ENCODE measurements around the gene PI4K2A. TPM values are rescaled to one million over a fixed set of nuclear protein-coding genes. Genes with fewer than 3 reads are reported as not detected.

Gene PI4K2A
- polyA plus RNA-seq (2013, experiment 1 of 2; ENCODE audit: insufficient read length): 23.2 TPM
- polyA plus RNA-seq (2013, experiment 2 of 2; ENCODE audit: insufficient read length): 22.6 TPM

DNA sequence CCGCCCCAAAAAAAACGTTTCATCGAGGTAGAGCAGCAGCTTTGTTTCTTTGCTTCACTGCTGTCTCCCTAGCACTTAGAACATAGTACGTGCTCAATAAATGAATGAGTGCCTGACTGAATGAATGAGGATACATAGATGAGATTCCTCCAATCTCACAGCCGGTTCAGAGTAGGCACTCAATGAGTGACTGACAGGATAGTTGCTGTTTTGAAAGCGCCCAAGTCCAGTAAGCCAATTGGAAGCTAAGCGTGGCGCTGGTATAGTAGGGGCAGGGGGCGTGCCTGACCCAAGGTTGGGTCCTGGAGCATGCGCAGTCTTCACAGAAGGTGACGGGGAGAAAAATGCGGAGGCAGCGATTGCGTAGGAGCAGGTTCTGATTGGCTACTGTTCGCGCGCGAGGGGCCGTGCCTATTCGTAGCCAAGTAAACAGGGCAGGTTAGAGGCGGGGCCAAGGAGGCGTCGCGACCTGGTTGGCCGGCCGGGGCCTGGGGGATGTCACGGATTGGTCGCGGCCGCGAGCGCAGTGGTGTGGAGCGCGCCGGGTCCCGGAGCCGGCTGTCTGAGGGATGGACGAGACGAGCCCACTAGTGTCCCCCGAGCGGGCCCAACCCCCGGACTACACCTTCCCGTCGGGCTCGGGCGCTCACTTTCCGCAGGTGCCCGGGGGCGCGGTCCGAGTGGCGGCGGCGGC lies at the start of gene PI4K2A:
TSS of gene PI4K2A (plus strand) at position 498 of the 694 bp plus-strand sequence. CDS start at position 570, 72 bp downstream.
- DNase-seq: peak; percentile 99

DNA sequence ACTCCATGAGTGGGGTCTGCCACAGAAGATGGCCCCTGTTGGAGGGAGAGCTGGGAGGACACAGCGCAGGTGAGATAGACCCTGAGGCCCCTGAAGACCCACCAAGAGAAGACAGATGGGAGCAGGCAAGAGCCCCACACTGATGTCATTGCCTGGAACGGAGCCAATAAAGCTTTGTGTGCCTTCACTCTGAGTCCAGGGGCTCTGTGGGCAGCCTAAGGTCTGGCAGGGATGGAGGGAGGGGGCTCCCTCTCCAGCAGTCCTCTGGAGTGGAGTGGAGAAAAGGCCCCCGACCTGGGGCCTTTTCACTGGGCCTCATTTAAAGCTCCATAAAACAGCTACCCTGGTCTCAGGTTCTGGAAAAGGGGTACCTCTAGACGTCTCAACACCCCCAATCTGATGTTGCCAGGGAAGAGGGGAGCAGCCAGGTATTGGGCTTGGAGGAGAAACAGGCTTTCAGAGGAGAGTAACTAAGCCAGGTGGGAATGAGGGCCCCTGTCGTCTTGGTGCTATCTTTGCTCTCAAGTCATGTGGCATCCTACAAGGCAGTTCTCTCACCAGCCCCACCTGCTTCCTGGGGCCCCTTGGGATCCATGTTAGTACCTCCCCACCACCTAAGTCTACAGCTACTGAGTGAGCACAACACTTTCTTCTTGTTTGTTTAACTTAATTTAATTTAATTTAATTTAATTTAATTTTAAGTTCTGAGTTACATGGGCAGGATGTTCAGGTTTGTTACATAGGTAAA lies 49.5 kb upstream of the PI4K2A start:
- no peak for DNase-seq

DNA sequence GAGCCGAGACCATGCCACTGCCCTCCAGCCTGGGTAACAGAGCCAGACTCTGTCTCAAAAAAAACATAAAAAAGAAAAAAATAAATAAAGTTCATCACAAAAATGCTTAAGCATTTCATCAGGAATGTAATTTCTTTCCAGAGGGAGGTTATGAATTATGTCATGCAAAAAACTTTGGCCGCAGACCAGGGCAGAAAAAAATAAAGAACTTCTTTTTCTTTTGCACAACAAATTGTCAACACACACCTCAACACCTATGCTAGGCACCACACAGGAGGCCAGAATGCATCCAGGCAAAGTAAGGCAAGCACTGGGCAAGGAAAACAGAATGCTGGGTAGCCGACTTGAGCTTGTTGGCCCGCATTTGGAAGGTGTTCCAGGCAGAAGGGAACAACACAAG lies 47.0 kb upstream of the PI4K2A start:
- peak; percentile 18 for DNase-seq

- peak; percentile 80 for DNase-seq
Observed at GRCh38 chr10:97596101-97597082, 44.1 kb upstream of the PI4K2A start.

DNA sequence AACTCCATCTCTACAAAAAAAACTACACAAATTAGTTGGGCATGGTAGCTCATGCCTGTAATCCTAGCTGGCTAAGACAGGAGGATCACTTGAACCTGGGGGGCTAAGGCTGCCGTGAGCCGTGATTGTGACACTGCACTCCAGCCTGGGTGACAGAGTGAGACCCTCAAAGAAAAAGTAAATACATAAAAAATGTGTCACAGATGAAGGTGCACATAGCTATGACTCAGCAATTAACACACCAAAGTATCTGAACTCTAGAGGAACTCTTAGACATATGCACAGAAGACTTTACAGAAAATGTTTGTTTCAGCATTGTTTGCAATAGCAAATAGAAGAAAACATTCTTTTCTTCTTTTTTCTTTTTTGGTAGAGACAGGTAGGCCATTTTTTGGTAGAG lies 42.7 kb upstream of the PI4K2A start:
- no peak for DNase-seq

DNA sequence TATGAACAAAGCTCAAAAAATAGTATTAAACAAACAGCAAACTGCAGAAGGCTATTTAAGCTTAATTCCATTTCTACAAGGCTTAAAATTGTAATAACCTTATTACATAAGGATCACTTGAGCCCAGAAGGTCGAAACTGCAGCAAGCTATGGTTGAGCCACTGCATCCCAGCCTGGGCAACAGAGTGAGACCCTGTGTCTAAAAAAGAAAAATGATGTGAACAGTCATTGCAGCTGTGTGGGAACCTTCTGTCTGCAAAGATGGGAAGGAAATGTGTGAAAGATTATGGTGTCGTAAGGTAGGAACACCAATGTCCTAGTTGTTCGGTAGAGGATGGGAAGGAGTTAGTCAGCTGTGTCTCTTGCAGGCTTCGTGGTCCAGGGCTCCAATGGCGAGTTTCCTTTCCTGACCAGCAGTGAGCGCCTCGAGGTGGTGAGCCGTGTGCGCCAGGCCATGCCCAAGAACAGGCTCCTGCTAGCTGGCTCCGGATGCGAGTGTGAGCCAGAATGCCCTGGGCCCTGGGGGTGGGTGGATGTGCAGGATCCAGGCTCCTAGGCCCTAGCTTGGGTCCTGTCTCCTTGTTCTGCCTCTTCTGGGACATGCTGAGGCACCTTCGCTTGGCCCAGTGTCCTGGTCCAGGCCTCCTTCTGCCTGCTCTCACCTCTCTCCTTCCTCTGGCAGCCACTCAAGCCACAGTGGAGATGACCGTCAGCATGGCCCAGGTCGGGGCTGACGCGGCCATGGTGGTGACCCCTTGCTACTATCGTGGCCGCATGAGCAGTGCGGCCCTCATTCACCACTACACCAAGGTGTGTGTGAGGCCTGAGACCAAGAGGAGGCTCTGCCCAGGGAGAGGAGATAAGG lies 41.8 kb upstream of the PI4K2A start:
- DNase-seq: no peak

DNA sequence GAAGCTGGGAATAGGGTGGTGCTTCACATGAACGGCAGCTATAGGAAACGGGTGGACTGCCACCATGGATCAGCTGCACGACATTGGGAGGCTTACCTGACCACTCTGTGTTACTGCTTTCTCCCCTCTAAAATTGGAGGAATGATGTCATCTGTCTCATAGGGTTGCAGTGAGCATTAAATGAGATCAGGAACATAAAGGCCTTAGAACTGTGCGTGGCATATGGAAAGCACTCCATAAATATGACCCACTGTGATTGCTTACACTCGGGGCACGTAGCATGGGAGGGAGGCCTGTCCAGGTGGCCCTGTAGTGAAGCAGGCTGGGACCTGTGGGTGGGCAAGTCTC lies 41.2 kb upstream of the PI4K2A start:
- DNase-seq: no peak

DNA sequence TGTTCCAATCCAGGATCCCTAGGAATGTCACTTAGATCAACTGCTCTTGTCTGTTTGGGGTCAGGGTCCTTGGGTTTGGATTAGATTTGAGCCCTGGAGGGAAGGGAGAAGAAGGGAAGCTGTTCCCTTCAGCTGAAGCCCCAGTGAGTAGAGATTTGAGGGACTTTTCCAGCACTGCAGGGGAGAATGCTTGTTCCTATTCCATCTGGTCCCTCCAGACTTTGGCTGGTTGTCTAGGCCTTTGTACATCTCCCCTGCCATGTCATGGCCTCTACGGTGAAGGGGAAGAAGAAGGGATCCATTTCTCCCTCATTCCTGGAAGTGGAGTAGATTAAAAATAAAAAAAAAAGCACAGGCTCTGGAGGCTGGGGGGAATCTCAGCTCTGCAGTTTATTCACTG lies 39.9 kb upstream of the PI4K2A start:
- no peak for DNase-seq

DNA sequence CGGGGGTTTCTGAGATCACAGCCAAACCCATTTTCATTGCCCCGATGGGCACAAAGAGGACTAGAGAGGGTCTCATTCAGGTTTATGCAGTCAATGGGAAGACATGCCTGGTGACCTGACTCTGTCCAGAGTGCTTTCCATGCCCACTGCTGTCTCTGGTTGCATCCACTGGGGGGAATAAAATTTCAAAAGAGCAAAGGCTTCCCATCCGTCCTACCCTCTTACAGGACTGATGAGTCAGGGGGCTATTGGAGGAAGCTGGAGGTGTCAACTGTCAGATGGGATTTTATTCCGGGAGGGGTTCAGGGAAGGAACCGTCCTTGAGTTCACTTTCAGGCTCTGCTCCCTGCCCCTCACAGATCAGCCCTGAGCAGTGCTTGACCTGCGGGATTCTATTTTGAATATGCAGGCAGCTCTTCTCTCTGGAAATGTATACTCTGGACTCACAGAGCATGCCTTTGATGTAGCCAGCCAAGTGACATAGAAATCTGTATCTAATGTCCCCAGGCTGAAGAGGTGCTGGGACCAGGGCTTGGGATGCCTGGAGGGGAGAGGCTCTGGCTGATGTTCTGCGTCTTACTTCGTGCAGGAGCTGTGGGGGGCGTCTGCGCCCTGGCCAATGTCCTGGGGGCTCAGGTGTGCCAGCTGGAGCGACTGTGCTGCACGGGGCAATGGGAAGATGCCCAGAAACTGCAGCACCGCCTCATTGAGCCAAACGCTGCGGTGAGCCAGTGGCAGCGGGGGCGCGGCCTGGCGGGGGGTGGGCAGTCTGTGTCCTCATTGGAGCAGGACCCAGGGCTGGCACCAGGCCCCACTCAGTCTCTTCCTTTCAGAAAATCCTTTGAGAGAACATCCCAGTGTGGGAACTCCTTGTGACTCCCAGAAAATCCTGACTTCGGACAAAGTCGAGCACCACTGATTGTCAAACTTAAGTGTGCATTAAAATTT lies 38.9 kb upstream of the PI4K2A start:
- DNase-seq: no peak

DNA sequence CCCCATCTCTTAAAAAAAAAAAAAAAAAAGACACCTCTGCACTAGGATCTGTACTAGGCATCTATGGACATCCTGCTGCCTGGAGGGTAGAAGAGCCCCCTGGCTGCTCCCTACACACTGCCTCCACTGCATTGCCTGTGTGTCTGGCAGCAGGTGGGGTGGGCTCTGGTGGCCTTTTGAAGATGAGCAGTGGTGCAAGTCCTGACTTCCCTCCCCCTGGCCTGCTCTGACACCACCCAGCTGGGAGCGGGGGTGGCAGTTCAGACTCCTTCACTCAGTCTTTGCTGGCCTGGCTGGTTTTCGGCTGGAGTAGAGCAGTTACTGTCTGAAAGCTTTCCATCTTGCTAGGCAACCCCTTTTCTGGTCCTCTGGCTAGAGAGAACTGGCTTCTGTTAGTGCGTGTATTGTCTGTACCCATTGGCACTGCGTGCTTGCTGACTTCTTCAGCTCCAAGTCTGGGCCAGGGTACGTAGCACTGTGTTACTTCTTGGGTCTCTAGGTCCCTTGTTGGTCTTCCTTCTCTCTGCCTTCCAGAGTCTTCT lies 33.3 kb upstream of the PI4K2A start:
- no peak for DNase-seq

DNA sequence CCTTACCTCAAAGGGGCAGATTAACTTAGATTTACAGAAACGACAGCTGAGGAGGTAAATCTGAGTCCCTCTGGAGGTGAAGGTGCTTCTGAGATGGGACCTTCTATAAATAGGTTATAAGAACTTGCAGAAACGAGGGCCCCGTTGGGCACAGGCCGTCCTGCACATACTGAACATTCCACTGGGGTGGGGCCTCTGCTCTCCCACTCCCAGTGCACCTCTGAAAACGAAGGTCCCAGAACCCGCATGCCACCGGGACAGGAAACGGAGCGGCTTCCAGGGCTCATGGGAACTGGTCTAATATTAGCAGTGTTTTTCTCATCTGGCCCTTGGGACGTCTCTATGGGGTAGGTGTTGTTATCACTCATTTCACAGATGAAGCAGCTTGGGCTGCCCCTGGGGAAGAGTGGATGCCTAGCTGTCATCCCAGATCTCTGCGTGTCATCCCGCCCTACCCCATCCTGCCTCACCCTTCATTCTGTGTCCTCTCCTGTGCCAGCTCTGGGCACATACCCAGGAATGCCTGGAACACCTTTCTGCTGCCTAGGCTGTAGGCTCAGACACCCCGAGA lies 31.4 kb upstream of the PI4K2A start:
- no peak for DNase-seq

DNA sequence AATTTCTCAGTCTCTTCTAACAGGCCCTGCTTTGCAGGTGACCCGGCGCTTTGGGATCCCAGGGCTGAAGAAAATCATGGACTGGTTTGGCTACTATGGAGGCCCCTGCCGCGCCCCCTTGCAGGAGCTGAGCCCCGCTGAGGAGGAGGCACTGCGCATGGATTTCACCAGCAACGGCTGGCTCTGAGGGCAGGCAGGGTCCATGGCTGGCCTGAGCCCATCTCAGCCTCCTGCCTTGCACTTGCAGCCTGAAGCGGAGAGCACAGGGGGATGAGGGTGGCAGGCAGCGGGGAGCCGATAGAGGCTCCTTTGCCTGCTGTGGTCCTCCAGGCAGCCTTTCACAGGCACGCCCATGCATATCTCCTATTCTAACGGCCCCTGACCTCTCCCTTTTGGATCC lies 29.0 kb upstream of the PI4K2A start:
- DNase-seq: no peak

DNA sequence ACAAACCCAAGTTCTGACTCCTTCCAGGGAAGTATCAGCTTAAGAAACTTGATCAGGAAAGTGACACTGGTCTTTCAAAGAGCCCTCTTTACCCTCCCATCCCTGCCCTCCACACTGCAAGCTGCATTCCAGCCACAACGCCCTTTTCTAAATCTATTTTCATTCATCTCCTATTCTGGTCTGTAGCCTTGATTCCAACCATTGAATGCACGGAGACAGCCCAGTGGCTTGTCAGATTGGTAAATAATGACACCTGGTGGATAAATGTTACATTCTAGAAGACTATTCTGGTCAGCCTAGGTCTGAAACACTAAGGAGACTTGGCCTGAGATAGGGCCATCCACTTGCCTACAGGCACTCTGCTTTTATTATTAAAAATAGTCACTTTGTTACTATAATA lies 28.1 kb upstream of the PI4K2A start:
- DNase-seq: peak; percentile 45

DNA sequence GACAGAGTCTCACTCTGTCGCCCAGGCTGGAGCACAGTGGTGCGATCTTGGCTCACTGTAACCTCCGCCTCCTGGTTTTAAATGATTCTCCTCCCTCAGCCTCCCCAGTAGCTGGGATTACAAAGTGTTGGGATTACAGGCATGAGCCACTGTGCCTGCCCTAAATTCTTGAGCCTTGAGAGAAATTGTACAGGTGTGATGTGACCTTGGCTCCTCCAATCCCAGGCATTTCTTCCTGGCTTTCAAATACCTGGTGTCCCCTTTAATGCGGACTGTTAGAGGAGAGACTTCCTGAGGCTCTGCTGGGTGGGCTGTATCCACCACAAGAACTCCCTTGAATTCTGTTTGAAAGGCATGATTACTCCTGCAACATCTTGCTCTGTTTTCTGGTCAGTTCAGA lies 22.2 kb upstream of the PI4K2A start:
- no peak for DNase-seq

DNA sequence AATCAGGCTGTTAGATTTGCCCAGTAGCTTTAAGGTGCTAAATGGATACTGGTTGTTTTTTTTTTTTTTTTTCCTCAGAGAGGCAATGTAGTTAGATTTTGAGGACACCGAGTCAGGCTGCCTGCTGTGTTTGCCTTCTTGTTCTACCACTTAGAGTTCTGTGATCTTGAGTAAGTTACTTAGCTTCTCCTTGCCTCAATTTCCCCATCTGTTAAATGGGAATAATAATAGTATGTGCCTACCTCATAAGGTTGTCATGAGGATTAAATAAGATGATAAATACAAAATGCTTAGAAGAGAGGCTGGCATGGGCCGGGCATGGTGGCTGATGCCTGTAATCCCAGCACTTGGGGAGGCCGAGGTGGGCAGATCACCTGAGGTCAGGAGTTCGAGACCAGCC lies 21.7 kb upstream of the PI4K2A start:
- DNase-seq: no peak

- no peak for DNase-seq
Observed at GRCh38 chr10:97623277-97623676, 17.2 kb upstream of the PI4K2A start.

- DNase-seq: no peak
Observed at GRCh38 chr10:97627731-97628130, 12.7 kb upstream of the PI4K2A start.

DNA sequence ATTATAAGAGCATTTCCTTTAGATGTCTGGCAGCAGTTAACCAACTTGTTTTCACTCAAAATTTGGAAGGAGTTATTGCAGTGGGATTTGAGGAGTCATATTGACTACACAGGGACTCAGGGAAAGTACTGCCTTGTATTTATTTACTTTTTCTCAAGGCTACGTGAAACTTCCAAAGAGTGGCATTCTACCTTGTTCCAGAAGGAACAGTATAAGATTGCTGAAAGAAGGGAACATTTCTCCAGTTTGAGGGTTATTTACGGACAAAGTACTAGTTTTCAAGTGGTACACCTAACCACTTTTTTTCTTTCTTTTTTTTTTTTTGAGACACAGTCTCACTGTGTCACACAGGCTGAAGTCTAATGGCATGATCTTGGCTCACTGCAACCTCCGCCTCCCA lies 12.2 kb upstream of the PI4K2A start:
- no peak for DNase-seq

GRCh38 chr10:97629289-97629688 lies 11.2 kb upstream of the PI4K2A start:
- DNase-seq: no peak

- peak; percentile 21 for DNase-seq
Observed at GRCh38 chr10:97631098-97631497, 9.4 kb upstream of the PI4K2A start.
